Muscle of leg (tissue), 11 donors: Measurements from ENCODE around the gene DMGDH. TPM values are rescaled to one million over a fixed set of nuclear protein-coding genes. Genes with fewer than 3 reads are reported as not detected.
A peak's percentile ranks its signal among the peaks of the same experiment; 100 is the strongest.

ENCODE experiments used
- DNase-seq: peaks from one replicate; pipeline ENCODE4 v3.0.0; 2013
- H3K27ac ChIP-seq: one replicate; pipeline ENCODE4 v1.5.1; 2013; ENCODE audit warnings: mild to moderate bottlenecking, low read length, control low read depth
- H3K27me3 ChIP-seq: one replicate; pipeline ENCODE4 v1.6.1; 2013; ENCODE audit warnings: low read length; ENCODE audit not compliant: control insufficient read depth, insufficient read depth
- H3K36me3 ChIP-seq: one replicate; pipeline ENCODE4 v1.6.1; 2013; ENCODE audit warnings: low read length; ENCODE audit not compliant: control insufficient read depth, insufficient read depth
- H3K4me1 ChIP-seq: one replicate; pipeline ENCODE4 v1.6.1; 2013; ENCODE audit warnings: low read length; ENCODE audit not compliant: control insufficient read depth, insufficient read depth
- H3K4me3 ChIP-seq: one replicate; pipeline ENCODE4 v1.5.1; 2013; ENCODE audit warnings: low read length, control low read depth
- H3K9me3 ChIP-seq: replicated peaks from 2 replicates; pipeline ENCODE4 v1.6.1; 2013; ENCODE audit warnings: low read depth, low read length; ENCODE audit not compliant: control insufficient read depth
- WGBS: methylation state at CpG from one replicate; pipeline ENCODE4 v1.1.5; 2013; ENCODE audit warnings: missing lambda C conversion rate; ENCODE audit not compliant: insufficient coverage; 5-methylcytosine and 5-hydroxymethylcytosine counted together
- polyA plus RNA-seq, 8 donors: library from polyadenylated mRNA; unstranded; fragments of 120-200 nt; gene quantifications; one replicate each; pipeline versions ENCODE4 v1.2.1 to v1.2.3, GENCODE V29; 2013; ENCODE audit warnings: inconsistent platforms in 1 of 8, low replicate concordance in 1 of 8; ENCODE audit not compliant: insufficient read length in 8 of 8, insufficient read depth in 1 of 8
- total RNA-seq: library from RNA; stranded (reverse); fragments of 120-200 nt; gene quantifications from one replicate; pipeline ENCODE4 v1.2.4, GENCODE V29; 2013

The DMGDH gene
- total and polyA plus RNA-seq, 9 donors = 1.4 to 2.9 (median 2.1) TPM

GRCh38 chr5:79074641-79075040, 5.2 kb upstream of the DMGDH start:
- Histone ChIP-seq H3K27me3 (peaks cover 6% of the 10 kb centered on the region), H3K27ac (no peak overlapping the region), H3K9me3 (peaks cover 6% of the 10 kb centered on the region), H3K4me1 (peaks cover 1% of the 10 kb centered on the region), H3K4me3 (no peak overlapping the region), H3K36me3 (no peaks in the 10 kb centered on the region)
- WGBS = 71% methylated on average over 2 of the region's 6 CpGs
- DNase-seq = no peak

- H3K9me3 ChIP-seq = peaks cover 6% of the 10 kb centered on the region
- H3K4me3 ChIP-seq = peak overlapping the region; percentile 35
- H3K4me1 ChIP-seq = peaks cover 2% of the 10 kb centered on the region
- no peaks in the 10 kb centered on the region for H3K36me3 ChIP-seq
- no peak overlapping the region for H3K27ac ChIP-seq
- H3K27me3 ChIP-seq = peaks cover 7% of the 10 kb centered on the region
- DNase-seq = peak; percentile 48
- 0% methylated on average over 2 of the region's 9 CpGs for WGBS
Measured at GRCh38 chr5:79070350-79070667, 835 bp upstream of the DMGDH start.

DNA sequence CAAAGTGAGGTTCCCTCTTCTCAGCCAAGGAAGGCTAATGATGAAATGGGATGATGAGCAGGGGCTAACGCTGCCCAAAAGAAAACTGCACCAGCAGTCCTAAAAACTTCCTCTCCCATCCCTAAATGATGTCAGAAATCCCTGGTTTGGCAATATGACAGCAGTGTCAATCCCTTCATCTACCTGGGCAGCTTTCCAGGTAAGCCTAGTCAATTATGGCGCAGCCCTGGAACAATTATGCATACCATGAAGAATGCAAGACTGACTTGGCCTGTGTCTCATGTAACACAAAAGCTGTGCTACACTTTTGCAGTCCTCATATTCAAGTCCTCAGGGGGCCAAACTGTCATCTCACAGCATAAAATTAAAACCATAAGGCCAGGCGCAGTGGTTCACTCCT, 7.0 kb downstream of the DMGDH start:
- H3K27ac ChIP-seq = no peak overlapping the region
- no peaks in the 10 kb centered on the region for H3K27me3 ChIP-seq
- 56% methylated on average over 1 of the region's 3 CpGs for WGBS
- peak; percentile 23 for DNase-seq
- H3K9me3 ChIP-seq = no peaks in the 10 kb centered on the region
- peaks cover 2% of the 10 kb centered on the region for H3K4me1 ChIP-seq
- no peak overlapping the region for H3K4me3 ChIP-seq
- no peaks in the 10 kb centered on the region for H3K36me3 ChIP-seq

DNA sequence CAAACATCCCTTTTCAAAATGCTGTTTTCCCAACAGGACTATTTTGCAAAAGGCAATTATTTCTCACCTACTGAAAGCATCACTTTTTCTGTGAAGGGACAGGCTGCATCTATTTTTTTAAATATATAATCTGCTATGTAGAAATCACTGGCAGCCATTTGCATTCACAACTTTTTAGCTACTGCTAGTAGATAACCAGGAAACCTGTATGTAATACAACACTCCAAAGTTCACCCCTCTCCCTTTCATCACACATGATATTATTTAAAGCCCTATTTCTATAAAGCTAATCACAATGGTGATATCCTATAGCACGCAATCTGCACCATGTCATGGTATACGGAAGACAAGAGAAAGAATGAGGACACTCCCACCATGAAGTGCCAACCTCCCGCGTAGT, 9.8 kb downstream of the DMGDH start:
- Histone ChIP-seq H3K4me3 (no peak overlapping the region), H3K36me3 (no peaks in the 10 kb centered on the region), H3K4me1 (peaks cover 2% of the 10 kb centered on the region), H3K27me3 (no peaks in the 10 kb centered on the region), H3K9me3 (no peaks in the 10 kb centered on the region), H3K27ac (no peak overlapping the region)
- no CpG with 5 or more reads among the region's 4 CpGs for WGBS
- no peak for DNase-seq

GRCh38 chr5:79056847-79057246, 12.6 kb downstream of the DMGDH start:
- Histone ChIP-seq H3K4me1 (no peaks in the 10 kb centered on the region), H3K4me3 (no peak overlapping the region), H3K27me3 (no peaks in the 10 kb centered on the region), H3K9me3 (no peaks in the 10 kb centered on the region), H3K36me3 (no peaks in the 10 kb centered on the region), H3K27ac (no peak overlapping the region)
- DNase-seq = no peak

GRCh38 chr5:79055017-79055416, 14.5 kb downstream of the DMGDH start:
- Histone ChIP-seq H3K9me3 (no peaks in the 10 kb centered on the region), H3K27me3 (no peaks in the 10 kb centered on the region), H3K36me3 (no peaks in the 10 kb centered on the region), H3K4me3 (no peak overlapping the region), H3K4me1 (no peaks in the 10 kb centered on the region), H3K27ac (no peak overlapping the region)
- WGBS = no CpG with 5 or more reads among the region's 1 CpG
- no peak for DNase-seq

- Histone ChIP-seq H3K4me3 (no peak overlapping the region), H3K9me3 (no peaks in the 10 kb centered on the region), H3K27me3 (no peaks in the 10 kb centered on the region), H3K36me3 (no peaks in the 10 kb centered on the region), H3K4me1 (no peaks in the 10 kb centered on the region), H3K27ac (no peak overlapping the region)
- no CpG with 5 or more reads among the region's 4 CpGs for WGBS
- DNase-seq = no peak
Measured at GRCh38 chr5:79053321-79053720, 16.2 kb downstream of the DMGDH start.

DNA sequence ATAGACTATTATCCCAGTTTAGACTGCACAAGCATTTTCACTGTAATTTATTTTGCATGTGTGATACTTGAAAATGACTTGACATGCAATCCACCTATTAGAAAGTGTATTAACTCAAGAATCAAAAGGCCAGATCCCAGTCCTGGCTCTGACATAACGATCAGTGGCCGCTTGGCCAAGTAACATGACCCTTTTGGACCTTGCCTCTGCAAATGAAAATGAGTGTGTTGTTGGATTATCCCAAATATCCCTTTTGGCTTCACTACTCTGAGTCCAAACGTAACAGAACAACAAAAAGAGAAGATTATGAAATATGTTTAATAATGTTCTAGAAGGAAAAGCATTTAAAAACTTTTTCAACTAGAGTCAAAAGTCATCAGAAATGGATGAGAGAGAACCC, 19.0 kb downstream of the DMGDH start:
- Histone ChIP-seq H3K4me1 (no peaks in the 10 kb centered on the region), H3K27me3 (no peaks in the 10 kb centered on the region), H3K27ac (no peak overlapping the region), H3K4me3 (no peak overlapping the region), H3K9me3 (no peaks in the 10 kb centered on the region), H3K36me3 (no peaks in the 10 kb centered on the region)
- peak; percentile 80 for DNase-seq
- no CpG with 5 or more reads among the region's 3 CpGs for WGBS

GRCh38 chr5:79048437-79048836, 21.0 kb downstream of the DMGDH start:
- peak; percentile 67 for DNase-seq
- H3K27ac ChIP-seq = no peak overlapping the region
- no peaks in the 10 kb centered on the region for H3K9me3 ChIP-seq
- no peaks in the 10 kb centered on the region for H3K36me3 ChIP-seq
- no peak overlapping the region for H3K4me3 ChIP-seq
- H3K4me1 ChIP-seq = no peaks in the 10 kb centered on the region
- no peaks in the 10 kb centered on the region for H3K27me3 ChIP-seq

- no peak for DNase-seq
- Histone ChIP-seq H3K27ac (no peak overlapping the region), H3K4me3 (no peak overlapping the region), H3K4me1 (no peaks in the 10 kb centered on the region), H3K27me3 (no peaks in the 10 kb centered on the region), H3K9me3 (no peaks in the 10 kb centered on the region), H3K36me3 (no peaks in the 10 kb centered on the region)
- no CpG with 5 or more reads among the region's 3 CpGs for WGBS
Measured at GRCh38 chr5:79047199-79047598, 22.3 kb downstream of the DMGDH start.

- Histone ChIP-seq H3K4me3 (no peak overlapping the region), H3K36me3 (no peaks in the 10 kb centered on the region), H3K27ac (no peak overlapping the region), H3K9me3 (no peaks in the 10 kb centered on the region), H3K4me1 (no peaks in the 10 kb centered on the region), H3K27me3 (no peaks in the 10 kb centered on the region)
- DNase-seq = no peak
- WGBS = 89% methylated on average over 2 of the region's 3 CpGs
Measured at GRCh38 chr5:79042188-79042587, 27.3 kb downstream of the DMGDH start.
